HepG2 (cell line): ENCODE measurements around the gene FGFR4. TPM values are rescaled to one million over a fixed set of nuclear protein-coding genes. Genes with fewer than 3 reads are reported as not detected.

ENCODE experiments used
- FOXO1 ChIP-seq: sonication (generic); formaldehyde crosslinking; IDR thresholded peaks from 2 replicates; pipeline ENCODE4 v1.4.0; 2020; ENCODE audit warnings: missing genetic modification reagents
- HNRNPUL1 ChIP-seq: fragments of 200-400 bp; formaldehyde crosslinking; IDR thresholded peaks from 2 replicates; pipeline ENCODE4 v1.6.1; 2017; ENCODE audit warnings: low read depth, mild to moderate bottlenecking, low read length, moderate library complexity
- polyA plus RNA-seq, 8 experiments: library from polyadenylated mRNA; depleted of rRNA in 3 of 8; stranded (reverse) in 7 of 8; unstranded in 1 of 8; fragments of >200 nt; fragmentation: Illumina TruSeq in 4 of 8; extraction: Trizol in 4 of 8; gene quantifications; 2 replicates each; pipeline versions ENCODE4 v1.2.1 to v1.2.3, GENCODE V29; 2011 to 2016; ENCODE audit warnings: low read depth in 4 of 8, missing spikeins in 1 of 8, mixed read lengths in 1 of 8; ENCODE audit not compliant: insufficient read depth in 1 of 8
- total RNA-seq, 5 experiments: library from RNA; depleted of rRNA; stranded (reverse); fragments of >200 nt; fragmentation: Illumina TruSeq; extraction: Trizol; gene quantifications; 2 replicates each; pipeline ENCODE4 v1.2.3, GENCODE V29; 2016; ENCODE audit warnings: low read depth in 1 of 5
- TF ChIP-seq, protein P1 (sequence below): sonication (generic); formaldehyde crosslinking; IDR thresholded peaks from 2 replicates; pipeline ENCODE4 v1.4.0; 2020; ENCODE audit warnings: missing genetic modification reagents
- TF ChIP-seq, protein P2 (sequence below): fragments of 450-650 bp; IDR thresholded peaks from 2 replicates; pipeline ENCODE4 v1.6.1; 2017; ENCODE audit warnings: mild to moderate bottlenecking

The FGFR4 gene
- total and polyA plus RNA-seq, 2 of the 13 experiments (the other 11 are each of a cell fraction or from before 2014, with no cell fraction given): 129 to 219 TPM

DNA sequence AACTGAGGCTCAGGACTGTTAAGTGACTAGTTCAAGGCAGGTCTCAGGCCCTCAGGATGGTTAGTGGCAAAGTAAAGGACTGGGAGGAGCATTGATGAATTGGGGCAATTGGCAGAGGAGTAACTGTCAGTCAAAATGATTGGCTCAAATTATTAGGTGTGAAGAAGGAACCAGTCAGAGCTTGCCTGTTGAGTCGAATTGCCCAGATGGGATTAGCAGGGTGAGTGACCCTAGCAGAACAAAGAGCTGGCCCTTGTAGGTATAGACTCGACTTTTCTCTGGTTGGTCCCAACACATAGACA lies 44.3 kb downstream of the FGFR4 start (continued):
- TF ChIP-seq, protein P1, sequence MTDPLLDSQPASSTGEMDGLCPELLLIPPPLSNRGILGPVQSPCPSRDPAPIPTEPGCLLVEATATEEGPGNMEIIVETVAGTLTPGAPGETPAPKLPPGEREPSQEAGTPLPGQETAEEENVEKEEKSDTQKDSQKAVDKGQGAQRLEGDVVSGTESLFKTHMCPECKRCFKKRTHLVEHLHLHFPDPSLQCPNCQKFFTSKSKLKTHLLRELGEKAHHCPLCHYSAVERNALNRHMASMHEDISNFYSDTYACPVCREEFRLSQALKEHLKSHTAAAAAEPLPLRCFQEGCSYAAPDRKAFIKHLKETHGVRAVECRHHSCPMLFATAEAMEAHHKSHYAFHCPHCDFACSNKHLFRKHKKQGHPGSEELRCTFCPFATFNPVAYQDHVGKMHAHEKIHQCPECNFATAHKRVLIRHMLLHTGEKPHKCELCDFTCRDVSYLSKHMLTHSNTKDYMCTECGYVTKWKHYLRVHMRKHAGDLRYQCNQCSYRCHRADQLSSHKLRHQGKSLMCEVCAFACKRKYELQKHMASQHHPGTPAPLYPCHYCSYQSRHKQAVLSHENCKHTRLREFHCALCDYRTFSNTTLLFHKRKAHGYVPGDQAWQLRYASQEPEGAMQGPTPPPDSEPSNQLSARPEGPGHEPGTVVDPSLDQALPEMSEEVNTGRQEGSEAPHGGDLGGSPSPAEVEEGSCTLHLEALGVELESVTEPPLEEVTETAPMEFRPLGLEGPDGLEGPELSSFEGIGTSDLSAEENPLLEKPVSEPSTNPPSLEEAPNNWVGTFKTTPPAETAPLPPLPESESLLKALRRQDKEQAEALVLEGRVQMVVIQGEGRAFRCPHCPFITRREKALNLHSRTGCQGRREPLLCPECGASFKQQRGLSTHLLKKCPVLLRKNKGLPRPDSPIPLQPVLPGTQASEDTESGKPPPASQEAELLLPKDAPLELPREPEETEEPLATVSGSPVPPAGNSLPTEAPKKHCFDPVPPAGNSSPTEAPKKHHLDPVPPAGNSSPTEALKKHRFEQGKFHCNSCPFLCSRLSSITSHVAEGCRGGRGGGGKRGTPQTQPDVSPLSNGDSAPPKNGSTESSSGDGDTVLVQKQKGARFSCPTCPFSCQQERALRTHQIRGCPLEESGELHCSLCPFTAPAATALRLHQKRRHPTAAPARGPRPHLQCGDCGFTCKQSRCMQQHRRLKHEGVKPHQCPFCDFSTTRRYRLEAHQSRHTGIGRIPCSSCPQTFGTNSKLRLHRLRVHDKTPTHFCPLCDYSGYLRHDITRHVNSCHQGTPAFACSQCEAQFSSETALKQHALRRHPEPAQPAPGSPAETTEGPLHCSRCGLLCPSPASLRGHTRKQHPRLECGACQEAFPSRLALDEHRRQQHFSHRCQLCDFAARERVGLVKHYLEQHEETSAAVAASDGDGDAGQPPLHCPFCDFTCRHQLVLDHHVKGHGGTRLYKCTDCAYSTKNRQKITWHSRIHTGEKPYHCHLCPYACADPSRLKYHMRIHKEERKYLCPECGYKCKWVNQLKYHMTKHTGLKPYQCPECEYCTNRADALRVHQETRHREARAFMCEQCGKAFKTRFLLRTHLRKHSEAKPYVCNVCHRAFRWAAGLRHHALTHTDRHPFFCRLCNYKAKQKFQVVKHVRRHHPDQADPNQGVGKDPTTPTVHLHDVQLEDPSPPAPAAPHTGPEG (CRISPR knock-in tag): no peak
- TF ChIP-seq FOXO1 (no peak), HNRNPUL1 (no peak)
- TF ChIP-seq, protein P2, sequence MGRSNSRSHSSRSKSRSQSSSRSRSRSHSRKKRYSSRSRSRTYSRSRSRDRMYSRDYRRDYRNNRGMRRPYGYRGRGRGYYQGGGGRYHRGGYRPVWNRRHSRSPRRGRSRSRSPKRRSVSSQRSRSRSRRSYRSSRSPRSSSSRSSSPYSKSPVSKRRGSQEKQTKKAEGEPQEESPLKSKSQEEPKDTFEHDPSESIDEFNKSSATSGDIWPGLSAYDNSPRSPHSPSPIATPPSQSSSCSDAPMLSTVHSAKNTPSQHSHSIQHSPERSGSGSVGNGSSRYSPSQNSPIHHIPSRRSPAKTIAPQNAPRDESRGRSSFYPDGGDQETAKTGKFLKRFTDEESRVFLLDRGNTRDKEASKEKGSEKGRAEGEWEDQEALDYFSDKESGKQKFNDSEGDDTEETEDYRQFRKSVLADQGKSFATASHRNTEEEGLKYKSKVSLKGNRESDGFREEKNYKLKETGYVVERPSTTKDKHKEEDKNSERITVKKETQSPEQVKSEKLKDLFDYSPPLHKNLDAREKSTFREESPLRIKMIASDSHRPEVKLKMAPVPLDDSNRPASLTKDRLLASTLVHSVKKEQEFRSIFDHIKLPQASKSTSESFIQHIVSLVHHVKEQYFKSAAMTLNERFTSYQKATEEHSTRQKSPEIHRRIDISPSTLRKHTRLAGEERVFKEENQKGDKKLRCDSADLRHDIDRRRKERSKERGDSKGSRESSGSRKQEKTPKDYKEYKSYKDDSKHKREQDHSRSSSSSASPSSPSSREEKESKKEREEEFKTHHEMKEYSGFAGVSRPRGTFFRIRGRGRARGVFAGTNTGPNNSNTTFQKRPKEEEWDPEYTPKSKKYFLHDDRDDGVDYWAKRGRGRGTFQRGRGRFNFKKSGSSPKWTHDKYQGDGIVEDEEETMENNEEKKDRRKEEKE: no peak
